Measurements from ENCODE around the gene AGO1.
"Not testable (repeated sequence)": the region's sequence is repeated elsewhere in the genome, so short reads cannot be mapped to it uniquely, and the experiment has no call there.

The AGO1 gene

DNA sequence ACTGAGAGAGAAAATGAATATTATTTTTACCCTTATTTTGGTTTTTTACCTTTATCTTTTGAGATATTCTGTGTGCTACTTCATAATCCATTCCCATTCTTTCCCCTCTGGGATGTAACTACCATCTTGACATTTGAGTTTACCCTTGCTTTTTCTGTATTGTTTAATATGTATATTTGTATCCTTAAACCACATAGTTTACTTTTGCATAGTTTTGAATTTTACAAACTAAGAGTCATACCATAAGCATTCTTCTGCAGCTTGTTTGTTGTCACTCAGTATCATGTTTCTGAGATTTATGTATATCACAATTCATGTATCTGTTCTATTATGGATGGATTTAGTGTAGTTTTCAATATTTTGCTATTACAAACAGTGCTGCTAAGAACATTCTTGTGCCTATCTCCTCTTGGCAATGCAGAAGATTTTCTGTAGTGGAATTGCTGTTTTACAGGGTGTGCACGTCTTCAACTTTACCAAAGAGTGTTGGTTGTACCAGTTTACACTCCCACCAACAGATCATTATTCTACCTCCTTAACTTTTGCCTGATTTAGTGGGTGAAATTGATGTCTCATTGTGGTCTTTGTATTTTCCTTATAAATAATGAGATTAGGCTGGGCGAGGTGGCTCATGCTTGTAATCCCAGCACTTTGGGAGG lies 12.2 kb upstream of the AGO1 start:
- Histone ChIP-seq H3K9me3 (replicated peaks; ENCODE audit: low read length) (no peaks in the 10 kb centered on the region), H3K9ac (ENCODE audit: low read depth, low read length) (no peak overlapping the region), H3K36me3 (ENCODE audit: insufficient read depth, low read length) (no peaks in the 10 kb centered on the region), H3K27me3 (ENCODE audit: control insufficient read depth, insufficient read depth, low read length) (no peaks in the 10 kb centered on the region), H3K4me3 (ENCODE audit: low read length) (no peak overlapping the region), H3K4me2 (ENCODE audit: low read length) (no peak overlapping the region), H3K4me1 (ENCODE audit: control insufficient read depth, insufficient read depth, low read length) (peaks cover 7% of the 10 kb centered on the region)

DNA sequence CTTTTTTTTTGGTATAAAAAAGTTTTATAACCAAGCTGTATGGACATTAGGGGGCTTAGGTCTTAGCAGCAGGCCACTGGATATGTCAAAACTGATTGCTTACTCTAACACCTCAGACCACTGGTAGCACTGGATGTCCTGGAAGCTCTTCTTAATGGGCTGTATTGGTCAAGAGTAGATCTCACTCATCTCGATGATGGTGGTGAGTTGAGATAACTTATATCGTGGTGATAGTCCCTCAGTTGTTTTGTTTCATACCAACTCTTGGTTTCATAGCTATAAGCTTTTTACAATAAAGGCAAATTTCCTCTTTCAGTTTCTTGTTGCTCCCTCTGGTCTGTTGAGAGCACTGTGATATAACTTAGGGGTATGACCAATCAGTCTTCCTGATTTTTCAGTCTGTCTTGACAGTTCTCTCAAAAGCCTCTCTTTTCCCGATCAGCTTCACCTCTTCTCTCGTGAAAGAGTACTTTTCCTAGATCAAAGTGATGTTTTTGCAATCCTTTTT lies 9.7 kb upstream of the AGO1 start:
- H3K4me2 ChIP-seq (ENCODE audit: low read length): no peak overlapping the region
- H3K4me3 ChIP-seq (ENCODE audit: low read length): no peak overlapping the region
- H3K9me3 ChIP-seq (replicated peaks; ENCODE audit: low read length): no peaks in the 10 kb centered on the region
- no peaks in the 10 kb centered on the region for H3K36me3 ChIP-seq (ENCODE audit: insufficient read depth, low read length)
- H3K9ac ChIP-seq (ENCODE audit: low read depth, low read length): no peak overlapping the region
- peaks cover 7% of the 10 kb centered on the region for H3K4me1 ChIP-seq (ENCODE audit: control insufficient read depth, insufficient read depth, low read length)
- no peaks in the 10 kb centered on the region for H3K27me3 ChIP-seq (ENCODE audit: control insufficient read depth, insufficient read depth, low read length)

DNA sequence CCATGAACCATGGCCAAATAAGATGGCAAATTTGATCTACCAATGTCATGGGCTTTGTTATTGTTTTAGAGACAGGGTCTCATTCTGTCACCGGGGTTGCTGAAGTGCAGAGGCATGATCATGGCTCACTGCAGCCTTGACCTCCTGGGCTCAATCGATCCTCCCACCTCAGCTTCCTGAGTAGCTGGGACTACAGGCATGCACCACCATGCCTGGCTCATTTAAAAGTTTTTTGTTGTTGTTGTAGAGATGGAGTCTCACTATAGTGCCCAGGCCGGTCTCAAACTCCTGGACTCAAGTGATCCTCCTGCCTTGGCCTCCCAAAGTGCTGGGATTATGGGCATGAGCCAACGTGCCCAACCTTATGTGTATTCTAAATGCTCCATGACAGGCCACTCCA lies 8.9 kb upstream of the AGO1 start:
- not testable (repeated sequence) for H3K4me2 ChIP-seq (ENCODE audit: low read length); H3K4me1 ChIP-seq (ENCODE audit: control insufficient read depth, insufficient read depth, low read length); H3K27me3 ChIP-seq (ENCODE audit: control insufficient read depth, insufficient read depth, low read length)

DNA sequence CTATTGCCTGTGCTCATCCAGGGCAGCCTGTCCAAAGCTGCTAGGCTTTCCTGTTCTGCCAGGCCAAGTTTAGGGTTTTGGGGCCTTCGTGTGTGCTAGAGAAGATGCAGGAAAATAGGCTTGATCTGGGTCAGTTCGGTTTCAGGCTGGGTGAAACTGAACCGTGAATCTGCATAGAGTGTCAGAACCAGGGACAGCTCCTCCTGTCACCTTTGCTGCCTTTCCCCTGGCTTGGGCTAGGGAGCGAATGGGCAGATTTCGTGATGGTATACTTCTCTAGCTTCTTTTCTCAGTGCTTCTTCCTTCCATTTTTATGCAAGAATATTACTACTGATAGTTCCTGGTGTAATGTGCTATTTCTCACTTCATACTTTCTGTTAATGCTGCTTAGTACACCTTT lies 6.0 kb upstream of the AGO1 start:
- no peak overlapping the region for H3K4me2 ChIP-seq (ENCODE audit: low read length)
- H3K9me3 ChIP-seq (replicated peaks; ENCODE audit: low read length): no peaks in the 10 kb centered on the region
- no peaks in the 10 kb centered on the region for H3K4me1 ChIP-seq (ENCODE audit: control insufficient read depth, insufficient read depth, low read length)
- H3K27me3 ChIP-seq (ENCODE audit: control insufficient read depth, insufficient read depth, low read length): no peaks in the 10 kb centered on the region
- H3K4me3 ChIP-seq (ENCODE audit: low read length): no peak overlapping the region
- no peak overlapping the region for H3K9ac ChIP-seq (ENCODE audit: low read depth, low read length)
- H3K36me3 ChIP-seq (ENCODE audit: insufficient read depth, low read length): no peaks in the 10 kb centered on the region

More for the DNA sequence above, 8.9 kb upstream of the AGO1 start:
- H3K9me3 ChIP-seq (replicated peaks; ENCODE audit: low read length); H3K4me3 ChIP-seq (ENCODE audit: low read length); H3K9ac ChIP-seq (ENCODE audit: low read depth, low read length); H3K36me3 ChIP-seq (ENCODE audit: insufficient read depth, low read length): not testable (repeated sequence)

DNA sequence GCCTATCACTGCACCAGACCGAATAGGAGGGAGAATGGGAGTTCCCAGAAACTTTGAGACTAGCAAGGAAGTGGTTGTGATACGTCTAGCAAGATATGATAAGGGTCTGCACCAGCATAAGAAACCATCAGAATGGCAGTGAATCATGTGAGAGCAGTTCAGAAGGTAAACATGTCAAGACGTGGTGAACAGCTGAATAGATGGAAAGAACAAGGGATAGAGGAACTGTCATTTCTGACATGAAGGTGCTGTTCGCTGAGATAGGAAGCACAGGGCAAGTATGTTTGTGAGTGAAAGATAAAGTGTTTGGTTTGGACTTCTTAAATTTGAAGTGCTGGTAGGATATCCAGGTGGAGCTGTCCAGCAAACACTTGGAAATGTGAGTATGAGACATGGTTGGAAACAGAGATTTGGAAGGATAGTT lies 1.1 kb upstream of the AGO1 start:
- no peak overlapping the region for H3K9ac ChIP-seq (ENCODE audit: low read depth, low read length)
- peaks cover 8% of the 10 kb centered on the region for H3K4me1 ChIP-seq (ENCODE audit: control insufficient read depth, insufficient read depth, low read length)
- H3K36me3 ChIP-seq (ENCODE audit: insufficient read depth, low read length): no peaks in the 10 kb centered on the region
- H3K4me3 ChIP-seq (ENCODE audit: low read length): no peak overlapping the region
- H3K9me3 ChIP-seq (replicated peaks; ENCODE audit: low read length): no peaks in the 10 kb centered on the region
- no peaks in the 10 kb centered on the region for H3K27me3 ChIP-seq (ENCODE audit: control insufficient read depth, insufficient read depth, low read length)
- H3K4me2 ChIP-seq (ENCODE audit: low read length): no peak overlapping the region

DNA sequence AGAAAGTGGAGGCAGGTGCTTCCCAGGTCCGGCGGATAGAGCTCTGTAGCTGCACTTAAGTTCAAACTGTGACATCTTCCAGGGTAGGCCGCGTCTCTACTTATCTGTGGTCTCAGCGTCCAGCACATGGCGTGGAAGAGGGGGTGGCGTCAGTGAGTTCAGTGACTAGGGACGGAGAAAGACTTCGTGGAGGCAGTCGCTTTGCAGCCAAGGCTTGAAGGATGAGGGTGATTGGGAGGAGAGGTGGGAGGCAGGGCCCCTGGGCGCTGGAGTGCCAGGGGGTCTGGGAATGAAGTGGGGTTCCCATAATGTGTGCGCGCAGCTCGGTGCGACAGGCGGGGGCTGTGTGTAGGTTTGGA lies 444 bp upstream of the AGO1 start:
- no peaks in the 10 kb centered on the region for H3K9me3 ChIP-seq (replicated peaks; ENCODE audit: low read length)
- no peaks in the 10 kb centered on the region for H3K27me3 ChIP-seq (ENCODE audit: control insufficient read depth, insufficient read depth, low read length)
- peaks cover 8% of the 10 kb centered on the region for H3K4me1 ChIP-seq (ENCODE audit: control insufficient read depth, insufficient read depth, low read length)
- peak overlapping the region; percentile 82 for H3K4me2 ChIP-seq (ENCODE audit: low read length)
- H3K9ac ChIP-seq (ENCODE audit: low read depth, low read length): no peak overlapping the region
- H3K36me3 ChIP-seq (ENCODE audit: insufficient read depth, low read length): no peaks in the 10 kb centered on the region
- H3K4me3 ChIP-seq (ENCODE audit: low read length): peak overlapping the region; percentile 96

DNA sequence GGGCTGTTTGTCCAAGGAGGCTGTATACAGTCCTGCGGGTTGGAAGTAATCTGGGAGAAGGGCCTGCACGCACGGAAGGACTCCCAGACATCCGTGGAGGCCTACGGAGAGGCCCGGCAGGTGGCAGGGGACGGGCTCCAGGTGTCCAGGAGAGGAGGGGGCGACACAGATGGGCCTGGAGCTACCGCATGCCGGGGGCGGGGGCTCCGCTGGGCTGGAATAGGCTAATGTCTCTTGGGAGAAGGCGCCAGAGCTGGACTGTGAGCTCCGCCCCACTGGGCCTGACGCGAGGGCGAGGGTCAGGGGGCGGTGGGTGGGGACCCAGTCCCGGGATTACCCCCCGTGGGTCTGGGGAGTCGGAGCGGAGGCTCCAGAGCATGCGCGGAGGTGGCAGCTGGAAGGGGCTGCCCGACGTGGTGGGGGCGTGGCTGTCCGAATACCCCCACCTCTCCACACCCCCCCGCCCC lies 659 bp downstream of the AGO1 start:
- peak overlapping the region; percentile 96 for H3K4me3 ChIP-seq (ENCODE audit: low read length)
- H3K9me3 ChIP-seq (replicated peaks; ENCODE audit: low read length): no peaks in the 10 kb centered on the region
- H3K27me3 ChIP-seq (ENCODE audit: control insufficient read depth, insufficient read depth, low read length): no peaks in the 10 kb centered on the region
- H3K4me1 ChIP-seq (ENCODE audit: control insufficient read depth, insufficient read depth, low read length): peaks cover 8% of the 10 kb centered on the region
- H3K36me3 ChIP-seq (ENCODE audit: insufficient read depth, low read length): peaks cover 6% of the 10 kb centered on the region
- H3K4me2 ChIP-seq (ENCODE audit: low read length): peak overlapping the region; percentile 95
- H3K9ac ChIP-seq (ENCODE audit: low read depth, low read length): peak overlapping the region; percentile 91

DNA sequence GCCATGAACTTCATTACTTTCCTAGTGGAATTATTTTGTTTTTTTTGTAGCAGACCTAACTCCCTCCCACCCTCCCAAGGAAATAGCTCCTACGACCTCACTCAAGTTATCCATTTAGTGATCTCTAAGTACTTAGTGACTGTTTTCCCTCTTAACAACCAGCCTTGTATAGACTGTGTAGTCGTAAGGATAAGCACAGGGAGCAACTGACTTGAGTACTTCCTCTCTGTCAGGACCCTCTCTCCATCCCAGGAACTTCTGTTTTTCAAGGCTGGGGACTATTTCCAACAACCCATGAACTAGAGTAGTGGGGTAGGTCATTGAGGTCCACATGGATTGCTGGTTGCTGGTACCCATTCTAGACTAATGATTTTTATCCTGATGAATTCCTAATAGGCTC lies 1.9 kb downstream of the AGO1 start:
- H3K27me3 ChIP-seq (ENCODE audit: control insufficient read depth, insufficient read depth, low read length): no peaks in the 10 kb centered on the region
- H3K4me1 ChIP-seq (ENCODE audit: control insufficient read depth, insufficient read depth, low read length): peaks cover 8% of the 10 kb centered on the region
- peaks cover 7% of the 10 kb centered on the region for H3K36me3 ChIP-seq (ENCODE audit: insufficient read depth, low read length)
- H3K4me2 ChIP-seq (ENCODE audit: low read length): no peak overlapping the region
- H3K9me3 ChIP-seq (replicated peaks; ENCODE audit: low read length): no peaks in the 10 kb centered on the region
- H3K9ac ChIP-seq (ENCODE audit: low read depth, low read length): no peak overlapping the region
- H3K4me3 ChIP-seq (ENCODE audit: low read length): no peak overlapping the region

DNA sequence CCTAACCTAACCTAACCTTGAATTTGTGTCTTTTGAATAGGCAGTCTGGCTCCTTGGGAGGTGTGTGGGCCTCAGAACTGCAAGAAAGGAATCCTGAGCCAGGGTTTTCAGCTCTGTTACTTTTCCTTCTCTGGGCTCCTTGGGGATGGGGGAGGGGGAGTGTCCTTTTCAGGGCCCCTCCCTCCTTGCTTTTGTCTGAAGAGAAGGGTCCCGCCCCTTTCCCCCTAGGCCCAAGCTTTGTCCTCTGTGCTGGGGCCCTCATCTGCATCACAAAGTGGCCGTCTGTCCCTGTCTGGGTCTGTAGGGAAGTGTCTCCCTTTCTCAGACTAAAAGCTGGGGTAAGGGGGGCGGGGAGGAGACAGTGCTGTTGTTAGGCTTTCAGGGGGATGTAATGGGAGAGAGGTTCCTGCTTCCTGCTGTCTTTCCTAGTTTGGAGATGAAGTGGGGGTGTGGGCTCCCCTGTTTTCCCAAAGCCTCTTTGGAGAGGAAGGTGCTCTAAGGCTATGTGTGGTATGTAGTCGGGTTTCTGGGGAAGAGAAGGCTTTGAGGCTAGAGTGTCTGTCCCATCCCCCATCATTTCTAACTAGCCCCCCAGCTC lies 3.1 kb downstream of the AGO1 start:
- H3K27me3 ChIP-seq (ENCODE audit: control insufficient read depth, insufficient read depth, low read length): no peaks in the 10 kb centered on the region
- H3K4me2 ChIP-seq (ENCODE audit: low read length): no peak overlapping the region
- no peak overlapping the region for H3K9ac ChIP-seq (ENCODE audit: low read depth, low read length)
- H3K36me3 ChIP-seq (ENCODE audit: insufficient read depth, low read length): peaks cover 7% of the 10 kb centered on the region
- H3K9me3 ChIP-seq (replicated peaks; ENCODE audit: low read length): no peaks in the 10 kb centered on the region
- no peak overlapping the region for H3K4me3 ChIP-seq (ENCODE audit: low read length)
- H3K4me1 ChIP-seq (ENCODE audit: control insufficient read depth, insufficient read depth, low read length): peaks cover 8% of the 10 kb centered on the region

DNA sequence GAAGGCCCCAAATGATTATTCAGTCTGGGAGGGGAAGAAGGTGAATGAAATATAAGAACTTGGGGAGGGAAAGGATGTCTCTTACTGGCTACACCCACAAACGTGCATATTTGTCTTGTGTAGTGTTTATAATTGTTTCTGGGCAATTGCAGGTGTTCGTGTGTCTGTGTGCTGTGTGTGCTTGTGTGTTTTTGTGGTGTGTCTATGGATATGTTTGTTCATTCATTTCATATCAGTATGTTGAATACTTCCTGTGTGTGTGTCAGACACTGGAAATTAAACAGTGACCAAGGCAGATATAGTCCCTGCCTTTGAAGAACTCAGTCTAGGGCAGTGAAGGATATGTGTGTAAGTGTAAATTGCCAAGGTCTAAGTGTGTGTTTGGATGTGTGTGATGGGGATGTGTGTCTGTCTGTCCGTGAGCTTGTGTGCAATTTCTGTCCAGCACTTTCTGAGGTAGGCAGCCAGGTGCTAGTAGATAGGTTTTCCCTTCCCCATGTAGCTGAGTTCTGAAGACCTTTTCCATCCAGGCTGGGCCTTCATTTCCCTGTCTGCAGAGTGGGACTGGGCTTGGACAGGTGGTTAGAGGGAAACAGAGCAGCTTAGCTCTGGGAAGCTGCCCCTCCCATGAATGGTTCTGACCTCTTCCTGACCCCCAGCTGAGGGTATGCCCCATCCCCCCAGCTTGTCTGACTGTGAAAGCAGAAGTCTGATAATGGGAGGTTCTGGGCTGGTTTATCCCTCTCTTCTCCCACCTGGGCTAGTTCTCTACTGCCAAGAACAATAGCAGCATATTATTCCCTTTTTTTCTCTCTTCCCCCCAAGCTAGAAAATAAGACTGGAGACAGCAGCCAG lies 3.8 kb downstream of the AGO1 start:
- Histone ChIP-seq H3K4me3 (ENCODE audit: low read length) (no peak overlapping the region), H3K27me3 (ENCODE audit: control insufficient read depth, insufficient read depth, low read length) (no peaks in the 10 kb centered on the region), H3K9me3 (replicated peaks; ENCODE audit: low read length) (no peaks in the 10 kb centered on the region), H3K4me1 (ENCODE audit: control insufficient read depth, insufficient read depth, low read length) (peaks cover 8% of the 10 kb centered on the region), H3K9ac (ENCODE audit: low read depth, low read length) (no peak overlapping the region), H3K4me2 (ENCODE audit: low read length) (no peak overlapping the region), H3K36me3 (ENCODE audit: insufficient read depth, low read length) (peaks cover 7% of the 10 kb centered on the region)

DNA sequence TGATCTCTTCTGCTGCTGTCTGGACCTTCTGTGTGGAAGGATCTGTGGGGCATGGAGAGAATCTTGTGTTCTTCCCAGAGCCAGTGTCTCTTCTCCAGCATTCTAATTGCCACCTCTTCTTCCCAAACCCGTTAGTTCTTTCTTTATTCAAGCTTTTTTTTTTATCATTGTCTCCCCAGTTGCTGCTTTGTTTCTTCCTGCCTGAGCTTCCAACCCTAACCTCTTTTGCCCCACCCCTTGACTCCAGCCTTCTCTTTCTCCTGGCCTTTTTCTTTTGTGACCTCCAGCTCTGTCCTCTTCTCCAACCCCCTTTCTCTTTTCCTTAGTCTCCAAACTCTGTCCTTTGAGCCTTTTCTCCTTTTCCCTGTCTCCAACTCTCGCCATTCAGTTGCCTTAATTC lies 4.5 kb downstream of the AGO1 start:
- peaks cover 8% of the 10 kb centered on the region for H3K4me1 ChIP-seq (ENCODE audit: control insufficient read depth, insufficient read depth, low read length)
- peaks cover 7% of the 10 kb centered on the region for H3K36me3 ChIP-seq (ENCODE audit: insufficient read depth, low read length)
- H3K4me3 ChIP-seq (ENCODE audit: low read length): no peak overlapping the region
- H3K9me3 ChIP-seq (replicated peaks; ENCODE audit: low read length): no peaks in the 10 kb centered on the region
- no peak overlapping the region for H3K9ac ChIP-seq (ENCODE audit: low read depth, low read length)
- H3K4me2 ChIP-seq (ENCODE audit: low read length): no peak overlapping the region
- H3K27me3 ChIP-seq (ENCODE audit: control insufficient read depth, insufficient read depth, low read length): no peaks in the 10 kb centered on the region

Data from skeletal muscle satellite cell (primary cell).